CD14-positive monocyte (primary cell): ENCODE measurements around the gene PSMD11. TPM values are rescaled to one million over a fixed set of nuclear protein-coding genes. Genes with fewer than 3 reads are reported as not detected.
A peak's percentile ranks its signal among the peaks of the same experiment; 100 is the strongest.

Source experiments
- DNase-seq, 3 donors: peaks; one replicate each; pipeline ENCODE4 v3.0.0-alpha.2; 2011 to 2022
- H2AFZ ChIP-seq: 2 replicates; pipeline ENCODE4 v1.6.0; 2012; ENCODE audit warnings: mild to moderate bottlenecking, low read depth, low read length, inconsistent platforms; ENCODE audit not compliant: insufficient read depth, poor library complexity, severe bottlenecking
- H3K27ac ChIP-seq, 2 donors: 1 replicate in 1 of 2; 2 replicates in 1 of 2; pipeline ENCODE4 v1.5.1; 2012 to 2013; ENCODE audit warnings: low read length in 2 of 2, control low read depth in 1 of 2, inconsistent platforms in 1 of 2, low read depth in 1 of 2, mild to moderate bottlenecking in 1 of 2
- H3K27me3 ChIP-seq, 2 donors: one replicate each; pipeline versions ENCODE4 v1.6.0 to v1.6.1; 2011 to 2013; ENCODE audit warnings: low read length in 2 of 2; ENCODE audit not compliant: control insufficient read depth in 2 of 2, insufficient read depth in 2 of 2
- H3K36me3 ChIP-seq, 2 donors: replicated peaks in 1 of 2; 1 replicate in 1 of 2; 2 replicates in 1 of 2; pipeline versions ENCODE4 v1.5.1 to v1.6.1; 2012 to 2013; ENCODE audit warnings: low read length in 2 of 2, control low read depth in 1 of 2, inconsistent platforms in 1 of 2, mild to moderate bottlenecking in 1 of 2; ENCODE audit not compliant: insufficient read depth in 2 of 2, control insufficient read depth in 1 of 2
- H3K4me1 ChIP-seq, 2 donors: 1 replicate in 1 of 2; 2 replicates in 1 of 2; pipeline versions ENCODE4 v1.5.1 to v1.6.1; 2012 to 2013; ENCODE audit warnings: low read length in 2 of 2, control low read depth in 1 of 2, inconsistent platforms in 1 of 2, mild to moderate bottlenecking in 1 of 2, moderate library complexity in 1 of 2; ENCODE audit not compliant: insufficient read depth in 2 of 2, control insufficient read depth in 1 of 2
- H3K4me2 ChIP-seq: replicated peaks from 2 replicates; pipeline ENCODE3; 2012; ENCODE audit warnings: low read length, moderate library complexity, mild to moderate bottlenecking; ENCODE audit not compliant: poor library complexity, severe bottlenecking; ENCODE audit errors: extremely low read depth
- H3K4me3 ChIP-seq, 3 experiments: fragments of 200-600 bp in 1 of 3; sonication (generic) in 1 of 3; replicated peaks in 1 of 3; 1 replicate in 2 of 3; 2 replicates in 1 of 3; pipeline ENCODE4 v1.5.1; 2011 to 2013; ENCODE audit warnings: low read length in 3 of 3, mild to moderate bottlenecking in 3 of 3, control low read depth in 2 of 3, low read depth in 2 of 3, inconsistent platforms in 1 of 3, moderate library complexity in 1 of 3
- H3K79me2 ChIP-seq: 2 replicates; pipeline ENCODE4 v1.6.0; 2012; ENCODE audit warnings: mild to moderate bottlenecking, control low read depth, inconsistent platforms, low read length, moderate library complexity; ENCODE audit not compliant: insufficient read depth
- H3K9ac ChIP-seq: 2 replicates; pipeline ENCODE4 v1.6.0; 2017; ENCODE audit warnings: low read length, mild to moderate bottlenecking; ENCODE audit not compliant: insufficient read depth, poor library complexity, severe bottlenecking
- H3K9me3 ChIP-seq, 2 donors: replicated peaks in 1 of 2; 1 replicate in 1 of 2; 2 replicates in 1 of 2; pipeline versions ENCODE4 v1.5.1 to v1.6.1; 2012 to 2013; ENCODE audit warnings: low read length in 2 of 2, control low read depth in 1 of 2; ENCODE audit not compliant: control insufficient read depth in 1 of 2, insufficient read depth in 1 of 2
- H4K20me1 ChIP-seq: 2 replicates; pipeline ENCODE4 v1.6.0; 2012; ENCODE audit warnings: mild to moderate bottlenecking, low read length, control low read depth, moderate library complexity; ENCODE audit not compliant: insufficient read depth
- H3K27ac Mint-ChIP-seq, 7 donors: one replicate each; pipeline ENCODE4 v1.8.0; 2020; ENCODE audit warnings: mild to moderate bottlenecking in 7 of 7, mixed read lengths in 7 of 7, moderate library complexity in 6 of 7, inconsistent platforms in 2 of 7
- H3K27me3 Mint-ChIP-seq, 3 donors: one replicate each; pipeline ENCODE4 v1.8.0; 2021 to 2022; ENCODE audit warnings: low read depth in 3 of 3, mild to moderate bottlenecking in 3 of 3, mixed read lengths in 3 of 3, moderate library complexity in 3 of 3, inconsistent platforms in 1 of 3
- H3K36me3 Mint-ChIP-seq, 2 donors: one replicate each; pipeline ENCODE4 v1.8.0; 2020; ENCODE audit warnings: mixed read lengths in 2 of 2, inconsistent platforms in 1 of 2, mild to moderate bottlenecking in 1 of 2
- H3K4me1 Mint-ChIP-seq: one replicate; pipeline ENCODE4 v1.8.0; 2020; ENCODE audit warnings: mild to moderate bottlenecking, mixed read lengths
- H3K4me3 Mint-ChIP-seq, 2 donors: one replicate each; pipeline ENCODE4 v1.8.0; 2020; ENCODE audit warnings: mild to moderate bottlenecking in 2 of 2, mixed read lengths in 2 of 2, moderate library complexity in 1 of 2
- H3K9me3 Mint-ChIP-seq, 7 donors: one replicate each; pipeline ENCODE4 v1.8.0; 2020 to 2022; ENCODE audit warnings: mixed read lengths in 7 of 7, mild to moderate bottlenecking in 6 of 7, moderate library complexity in 6 of 7, inconsistent platforms in 2 of 7
- CTCF ChIP-seq: fragments of 200-600 bp; IDR thresholded peaks from one replicate; pipeline ENCODE4 v1.8.0; 2022; ENCODE audit warnings: antibody characterized with exemption, mild to moderate bottlenecking
- WGBS: methylation state at CpG from one replicate; pipeline ENCODE4 v1.1.5; 2013; ENCODE audit warnings: missing lambda C conversion rate; ENCODE audit not compliant: insufficient coverage; 5-methylcytosine and 5-hydroxymethylcytosine counted together
- intact Hi-C, 2 donors: fragments of 100-400 bp; cut with micrococcal nuclease; formaldehyde crosslinking; loops; one replicate each; pipeline versions ENCODE4 v1.15.0 to v1.15.1; 2023
- polyA plus RNA-seq, 3 donors: library from polyadenylated mRNA; depleted of rRNA in 1 of 3; unstranded in 2 of 3; stranded (reverse) in 1 of 3; fragments of 300-500 nt in 2 of 3; fragments of >200 nt in 1 of 3; fragmentation: Illumina TruSeq in 2 of 3; gene quantifications; 1 replicate in 2 of 3; 2 replicates in 1 of 3; pipeline ENCODE4 v1.2.3, GENCODE V29; 2012 to 2021

The PSMD11 gene
- polyA plus RNA-seq, 3 donors = 29.9 to 112 (median 91.8) TPM

- Histone ChIP-seq H3K9me3 (no peaks in the 10 kb centered on the region), H3K79me2 (peaks cover 22% of the 10 kb centered on the region), H4K20me1 (peaks cover 36% of the 10 kb centered on the region), H3K27ac (no peak overlapping the region), H3K4me3 (no peak overlapping the region), H3K4me2 (no peak overlapping the region), H2AFZ (no peak overlapping the region), H3K4me1 (no peaks in the 10 kb centered on the region), H3K36me3 (peaks cover 86 to 100% of the 10 kb centered on the region in 2 donors), H3K9ac (no peak overlapping the region), H3K27me3 (no peaks in the 10 kb centered on the region)
- Mint-ChIP-seq H3K9me3 (peaks cover 0 to 1% (median 0%) of the 10 kb centered on the region in 7 donors), H3K36me3 (peaks cover 80 to 97% of the 10 kb centered on the region in 2 donors), H3K27me3 (peaks cover 0 to 3% (median 0%) of the 10 kb centered on the region in 3 donors), H3K4me1 (no peaks in the 10 kb centered on the region), H3K27ac (no peak overlapping the region), H3K4me3 (no peak overlapping the region)
- WGBS = no CpG with 5 or more reads among the region's 2 CpGs
- intact Hi-C loops = no loop called here
- no peak for DNase-seq
- TF ChIP-seq CTCF = no peak
Measured at GRCh38 chr17:32453370-32453769, 9.1 kb downstream of the PSMD11 start.

GRCh38 chr17:32458371-32458770 lies 14.1 kb downstream of the PSMD11 start:
- Histone ChIP-seq H3K36me3 (peaks cover 71 to 88% of the 10 kb centered on the region in 2 donors), H3K79me2 (peaks cover 11% of the 10 kb centered on the region), H3K9me3 (no peaks in the 10 kb centered on the region), H3K4me2 (no peak overlapping the region), H3K4me3 (no peak overlapping the region), H4K20me1 (peaks cover 50% of the 10 kb centered on the region), H3K9ac (no peak overlapping the region), H3K27ac (no peak overlapping the region), H3K27me3 (no peaks in the 10 kb centered on the region), H2AFZ (no peak overlapping the region), H3K4me1 (no peaks in the 10 kb centered on the region)
- DNase-seq = no peak
- TF ChIP-seq CTCF = no peak
- peaks cover 66 to 88% of the 10 kb centered on the region in 2 donors for H3K36me3 Mint-ChIP-seq
- H3K4me1 Mint-ChIP-seq = no peaks in the 10 kb centered on the region
- peak overlapping the region in 1 of 7 donors; percentile 0 for H3K27ac Mint-ChIP-seq
- H3K4me3 Mint-ChIP-seq = no peak overlapping the region
- intact Hi-C loops = no loop called here
- H3K9me3 Mint-ChIP-seq = peaks cover 0 to 2% (median 0%) of the 10 kb centered on the region in 7 donors
- H3K27me3 Mint-ChIP-seq = peaks cover 0 to 1% (median 0%) of the 10 kb centered on the region in 3 donors
